ENCODE data around the gene ALOX12B. TPM values are rescaled to one million over a fixed set of nuclear protein-coding genes. Genes with fewer than 3 reads are reported as not detected.
"Not testable (repeated sequence)": the region's sequence is repeated elsewhere in the genome, so short reads cannot be mapped to it uniquely, and the experiment has no call there.

Gene ALOX12B
- total RNA-seq, 1 experiment from 2014 or later, result not detected

- Histone ChIP-seq H3K36me3 (replicated peaks; ENCODE audit: control insufficient read depth, insufficient read depth, low read length) (no peaks in the 10 kb centered on the region), H3K4me3 (ENCODE audit: insufficient read depth, low read depth, low read length) (no peak overlapping the region), H3K27me3 (ENCODE audit: control insufficient read depth, insufficient read depth, low read length) (peaks cover 54% of the 10 kb centered on the region)
- no peak for DNase-seq
These were observed 18.6 kb downstream of the ALOX12B start for GRCh38 chr17:8068736-8069586.

GRCh38 chr17:8067806-8068205 lies 19.7 kb downstream of the ALOX12B start:
- no peaks in the 10 kb centered on the region for H3K36me3 ChIP-seq (replicated peaks; ENCODE audit: control insufficient read depth, insufficient read depth, low read length)
- H3K27me3 ChIP-seq (ENCODE audit: control insufficient read depth, insufficient read depth, low read length), result peaks cover 52% of the 10 kb centered on the region
- H3K4me3 ChIP-seq (ENCODE audit: insufficient read depth, low read depth, low read length), result no peak overlapping the region
- DNase-seq, result no peak

GRCh38 chr17:8066841-8067775 lies 20.4 kb downstream of the ALOX12B start:
- no peak overlapping the region for H3K4me3 ChIP-seq (ENCODE audit: insufficient read depth, low read depth, low read length)
- peak; percentile 67 for DNase-seq
- no peaks in the 10 kb centered on the region for H3K36me3 ChIP-seq (replicated peaks; ENCODE audit: control insufficient read depth, insufficient read depth, low read length)
- H3K27me3 ChIP-seq (ENCODE audit: control insufficient read depth, insufficient read depth, low read length), result peaks cover 52% of the 10 kb centered on the region

GRCh38 chr17:8064561-8065019 lies 22.9 kb downstream of the ALOX12B start:
- no peaks in the 10 kb centered on the region for H3K36me3 ChIP-seq (replicated peaks; ENCODE audit: control insufficient read depth, insufficient read depth, low read length)
- no peak overlapping the region for H3K4me3 ChIP-seq (ENCODE audit: insufficient read depth, low read depth, low read length)
- H3K27me3 ChIP-seq (ENCODE audit: control insufficient read depth, insufficient read depth, low read length), result peaks cover 51% of the 10 kb centered on the region
- no peak for DNase-seq

GRCh38 chr17:8063761-8064534 lies 23.6 kb downstream of the ALOX12B start:
- Histone ChIP-seq H3K4me3 (ENCODE audit: insufficient read depth, low read depth, low read length) (peak overlapping the region; percentile 24), H3K36me3 (replicated peaks; ENCODE audit: control insufficient read depth, insufficient read depth, low read length) (no peaks in the 10 kb centered on the region), H3K27me3 (ENCODE audit: control insufficient read depth, insufficient read depth, low read length) (peaks cover 51% of the 10 kb centered on the region)
- peak; percentile 81 for DNase-seq

GRCh38 chr17:8062807-8063483 lies 24.6 kb downstream of the ALOX12B start:
- H3K36me3 ChIP-seq (replicated peaks; ENCODE audit: control insufficient read depth, insufficient read depth, low read length), result no peaks in the 10 kb centered on the region
- peak overlapping the region; percentile 24 for H3K4me3 ChIP-seq (ENCODE audit: insufficient read depth, low read depth, low read length)
- DNase-seq, result peak; percentile 47
- H3K27me3 ChIP-seq (ENCODE audit: control insufficient read depth, insufficient read depth, low read length), result peaks cover 46% of the 10 kb centered on the region

- peaks cover 46% of the 10 kb centered on the region for H3K27me3 ChIP-seq (ENCODE audit: control insufficient read depth, insufficient read depth, low read length)
- DNase-seq, result no peak
- H3K4me3 ChIP-seq (ENCODE audit: insufficient read depth, low read depth, low read length), result no peak overlapping the region
- H3K36me3 ChIP-seq (replicated peaks; ENCODE audit: control insufficient read depth, insufficient read depth, low read length), result no peaks in the 10 kb centered on the region
These were observed 25.1 kb downstream of the ALOX12B start for GRCh38 chr17:8062435-8062806.

GRCh38 chr17:8061851-8062250 lies 25.7 kb downstream of the ALOX12B start:
- peaks cover 45% of the 10 kb centered on the region for H3K27me3 ChIP-seq (ENCODE audit: control insufficient read depth, insufficient read depth, low read length)

GRCh38 chr17:8060274-8060673 lies 27.2 kb downstream of the ALOX12B start:
- Histone ChIP-seq H3K4me3 (ENCODE audit: insufficient read depth, low read depth, low read length) (no peak overlapping the region), H3K27me3 (ENCODE audit: control insufficient read depth, insufficient read depth, low read length) (peaks cover 46% of the 10 kb centered on the region), H3K36me3 (replicated peaks; ENCODE audit: control insufficient read depth, insufficient read depth, low read length) (no peaks in the 10 kb centered on the region)
- peak; percentile 79 for DNase-seq

More at GRCh38 chr17:8061851-8062250, 25.7 kb downstream of the ALOX12B start:
- not testable (repeated sequence) for H3K4me3 ChIP-seq (ENCODE audit: insufficient read depth, low read depth, low read length); H3K36me3 ChIP-seq (replicated peaks; ENCODE audit: control insufficient read depth, insufficient read depth, low read length); DNase-seq

GRCh38 chr17:8059131-8059530 lies 28.4 kb downstream of the ALOX12B start:
- DNase-seq, result no peak
- Histone ChIP-seq H3K4me3 (ENCODE audit: insufficient read depth, low read depth, low read length) (no peak overlapping the region), H3K27me3 (ENCODE audit: control insufficient read depth, insufficient read depth, low read length) (peaks cover 38% of the 10 kb centered on the region), H3K36me3 (replicated peaks; ENCODE audit: control insufficient read depth, insufficient read depth, low read length) (no peaks in the 10 kb centered on the region)

- Histone ChIP-seq H3K27me3 (ENCODE audit: control insufficient read depth, insufficient read depth, low read length) (peaks cover 27% of the 10 kb centered on the region), H3K36me3 (replicated peaks; ENCODE audit: control insufficient read depth, insufficient read depth, low read length) (no peaks in the 10 kb centered on the region), H3K4me3 (ENCODE audit: insufficient read depth, low read depth, low read length) (no peak overlapping the region)
- DNase-seq, result peak; percentile 80
These were observed 29.8 kb downstream of the ALOX12B start for GRCh38 chr17:8057691-8058114.

- no peak for DNase-seq
- Histone ChIP-seq H3K36me3 (replicated peaks; ENCODE audit: control insufficient read depth, insufficient read depth, low read length) (no peaks in the 10 kb centered on the region), H3K4me3 (ENCODE audit: insufficient read depth, low read depth, low read length) (no peak overlapping the region), H3K27me3 (ENCODE audit: control insufficient read depth, insufficient read depth, low read length) (peaks cover 21% of the 10 kb centered on the region)
These were observed 30.4 kb downstream of the ALOX12B start for GRCh38 chr17:8056976-8057625.

- H3K27me3 ChIP-seq (ENCODE audit: control insufficient read depth, insufficient read depth, low read length), result peaks cover 19% of the 10 kb centered on the region
- DNase-seq, result no peak
- H3K36me3 ChIP-seq (replicated peaks; ENCODE audit: control insufficient read depth, insufficient read depth, low read length), result no peaks in the 10 kb centered on the region
- H3K4me3 ChIP-seq (ENCODE audit: insufficient read depth, low read depth, low read length), result no peak overlapping the region
These were observed 31.1 kb downstream of the ALOX12B start for GRCh38 chr17:8056232-8056975.
